Hepatocyte (in vitro differentiated cells): Measurements from ENCODE around the gene FMNL2. TPM values are rescaled to one million over a fixed set of nuclear protein-coding genes. Genes with fewer than 3 reads are reported as not detected.

Experiments
- DNase-seq: peaks from one replicate; pipeline ENCODE4 v3.0.0-alpha.2; 2016; ENCODE audit warnings: low spot score
- H2AFZ ChIP-seq: fragments of 200-600 bp; sonication (generic); 2 replicates; pipeline ENCODE4 v1.6.0; 2016; ENCODE audit warnings: antibody characterized with exemption, mild to moderate bottlenecking
- H3K27ac ChIP-seq: fragments of 200-600 bp; sonication (generic); 2 replicates; pipeline ENCODE4 v1.5.1; 2016; ENCODE audit warnings: mild to moderate bottlenecking
- H3K27me3 ChIP-seq: fragments of 200-600 bp; sonication (generic); 2 replicates; pipeline ENCODE4 v1.6.1; 2016
- H3K36me3 ChIP-seq: fragments of 200-600 bp; sonication (generic); replicated peaks from 2 replicates; pipeline ENCODE4 v1.5.1; 2016; ENCODE audit warnings: low read depth; ENCODE audit not compliant: insufficient read depth
- H3K4me1 ChIP-seq: fragments of 200-600 bp; sonication (generic); 2 replicates; pipeline ENCODE4 v1.5.1; 2016; ENCODE audit warnings: mild to moderate bottlenecking, moderate library complexity; ENCODE audit not compliant: insufficient read depth
- H3K4me2 ChIP-seq: fragments of 200-600 bp; sonication (generic); 2 replicates; pipeline ENCODE4 v1.6.0; 2016
- H3K4me3 ChIP-seq: fragments of 200-600 bp; sonication (generic); 2 replicates; pipeline ENCODE4 v1.5.1; 2016; ENCODE audit warnings: mild to moderate bottlenecking
- H3K79me2 ChIP-seq: fragments of 200-600 bp; sonication (generic); 2 replicates; pipeline ENCODE4 v1.6.0; 2017; ENCODE audit warnings: mild to moderate bottlenecking
- H3K9me2 ChIP-seq: fragments of 200-600 bp; sonication (generic); replicated peaks from 2 replicates; pipeline ENCODE4 v1.6.0; 2017; ENCODE audit warnings: mild to moderate bottlenecking; ENCODE audit not compliant: insufficient read depth
- H3K9me3 ChIP-seq: fragments of 200-600 bp; sonication (generic); 2 replicates; pipeline ENCODE4 v1.5.1; 2016; ENCODE audit warnings: low read depth, mild to moderate bottlenecking
- H4K20me1 ChIP-seq: fragments of 200-600 bp; sonication (generic); 2 replicates; pipeline ENCODE4 v1.6.0; 2016; ENCODE audit warnings: mild to moderate bottlenecking; ENCODE audit not compliant: insufficient read depth, poor library complexity, severe bottlenecking
- CTCF ChIP-seq: fragments of 200-600 bp; sonication (generic); IDR thresholded peaks from 2 replicates; pipeline ENCODE4 v1.5.1; 2016; ENCODE audit warnings: antibody characterized with exemption, mild to moderate bottlenecking; ENCODE audit not compliant: poor library complexity
- EZH2 ChIP-seq: fragments of 200-600 bp; sonication (generic); IDR thresholded peaks from 2 replicates; pipeline ENCODE4 v1.6.1; 2016; ENCODE audit warnings: antibody characterized with exemption, mild to moderate bottlenecking, borderline replicate concordance
- EZH2phosphoT487 ChIP-seq: fragments of 200-600 bp; sonication (generic); IDR thresholded peaks from one replicate; pipeline ENCODE4 v1.6.1; 2018; ENCODE audit warnings: antibody characterized with exemption, mild to moderate bottlenecking, low read depth, moderate library complexity; ENCODE audit not compliant: unreplicated experiment, severe bottlenecking
- WGBS: methylation state at CpG from one replicate; pipeline ENCODE4 v1.1.6; 2016; ENCODE audit warnings: low lambda C conversion rate; ENCODE audit errors: missing lambda C conversion rate; 5-methylcytosine and 5-hydroxymethylcytosine counted together
- polyA plus RNA-seq: library from polyadenylated mRNA; unstranded; fragments of >200 nt; fragmentation: Nextera tagmentation; extraction: Ambion mirVana; gene quantifications from 2 replicates; pipeline ENCODE4 v1.2.1, GENCODE V29; 2016
- total RNA-seq: library from RNA; depleted of rRNA; stranded (reverse); fragments of >200 nt; gene quantifications from 2 replicates; pipeline ENCODE4 v1.2.3, GENCODE V29; 2014

The FMNL2 gene
- total and polyA plus RNA-seq, 2 experiments from 2014 or later = 11.7 to 53.6 TPM

- no peak overlapping the region for H3K4me2 ChIP-seq
- no peak for TF ChIP-seq CTCF
- TF ChIP-seq EZH2phosphoT487 = no peak
- no peak for TF ChIP-seq EZH2
- DNase-seq = peak; percentile 39
- H3K27ac ChIP-seq = peak overlapping the region; percentile 34
- no peaks in the 10 kb centered on the region for H3K79me2 ChIP-seq
- WGBS = 72% methylated on average over 7 of the region's 7 CpGs
- H3K9me2 ChIP-seq = no peaks in the 10 kb centered on the region
- no peaks in the 10 kb centered on the region for H3K27me3 ChIP-seq
- no peaks in the 10 kb centered on the region for H3K36me3 ChIP-seq
- H3K9me3 ChIP-seq = no peaks in the 10 kb centered on the region
- H2AFZ ChIP-seq = no peak overlapping the region
- H3K4me3 ChIP-seq = no peak overlapping the region
- peaks cover 7% of the 10 kb centered on the region for H3K4me1 ChIP-seq
- no peaks in the 10 kb centered on the region for H4K20me1 ChIP-seq
Observed at GRCh38 chr2:152620208-152620607, 285.2 kb downstream of the FMNL2 start.

GRCh38 chr2:152620985-152621384 lies 286.0 kb downstream of the FMNL2 start:
- no peaks in the 10 kb centered on the region for H3K27me3 ChIP-seq
- no peaks in the 10 kb centered on the region for H3K79me2 ChIP-seq
- no peak overlapping the region for H2AFZ ChIP-seq
- H3K4me2 ChIP-seq = no peak overlapping the region
- no peaks in the 10 kb centered on the region for H3K9me3 ChIP-seq
- no peaks in the 10 kb centered on the region for H3K36me3 ChIP-seq
- H3K9me2 ChIP-seq = no peaks in the 10 kb centered on the region
- no peak overlapping the region for H3K4me3 ChIP-seq
- H3K27ac ChIP-seq = peak overlapping the region; percentile 34
- no peak for TF ChIP-seq EZH2
- no peak for TF ChIP-seq CTCF
- TF ChIP-seq EZH2phosphoT487 = no peak
- 93% methylated on average over 9 of the region's 9 CpGs for WGBS
- no peaks in the 10 kb centered on the region for H4K20me1 ChIP-seq
- no peak for DNase-seq
- H3K4me1 ChIP-seq = peaks cover 7% of the 10 kb centered on the region

GRCh38 chr2:152622219-152622618 lies 287.2 kb downstream of the FMNL2 start:
- no peaks in the 10 kb centered on the region for H3K9me3 ChIP-seq
- no peaks in the 10 kb centered on the region for H3K79me2 ChIP-seq
- H4K20me1 ChIP-seq = no peaks in the 10 kb centered on the region
- WGBS = 94% methylated on average over 3 of the region's 3 CpGs
- H3K36me3 ChIP-seq = no peaks in the 10 kb centered on the region
- no peak overlapping the region for H3K4me2 ChIP-seq
- H3K27ac ChIP-seq = no peak overlapping the region
- TF ChIP-seq CTCF (no peak), EZH2 (no peak), EZH2phosphoT487 (no peak)
- no peaks in the 10 kb centered on the region for H3K9me2 ChIP-seq
- H3K4me1 ChIP-seq = peaks cover under 1% of the 10 kb centered on the region
- DNase-seq = no peak
- H3K27me3 ChIP-seq = no peaks in the 10 kb centered on the region
- no peak overlapping the region for H2AFZ ChIP-seq
- no peak overlapping the region for H3K4me3 ChIP-seq
